HG02610 (cell line): ENCODE measurements around the gene STK10.

Experiments used
- ATAC-seq: cut with Tn5 transposase; IDR thresholded peaks from one replicate; pipeline ENCODE4 v1.9.1; 2021; ENCODE audit warnings: mild to moderate bottlenecking, moderate library complexity; ENCODE audit not compliant: unreplicated experiment

Gene STK10

DNA sequence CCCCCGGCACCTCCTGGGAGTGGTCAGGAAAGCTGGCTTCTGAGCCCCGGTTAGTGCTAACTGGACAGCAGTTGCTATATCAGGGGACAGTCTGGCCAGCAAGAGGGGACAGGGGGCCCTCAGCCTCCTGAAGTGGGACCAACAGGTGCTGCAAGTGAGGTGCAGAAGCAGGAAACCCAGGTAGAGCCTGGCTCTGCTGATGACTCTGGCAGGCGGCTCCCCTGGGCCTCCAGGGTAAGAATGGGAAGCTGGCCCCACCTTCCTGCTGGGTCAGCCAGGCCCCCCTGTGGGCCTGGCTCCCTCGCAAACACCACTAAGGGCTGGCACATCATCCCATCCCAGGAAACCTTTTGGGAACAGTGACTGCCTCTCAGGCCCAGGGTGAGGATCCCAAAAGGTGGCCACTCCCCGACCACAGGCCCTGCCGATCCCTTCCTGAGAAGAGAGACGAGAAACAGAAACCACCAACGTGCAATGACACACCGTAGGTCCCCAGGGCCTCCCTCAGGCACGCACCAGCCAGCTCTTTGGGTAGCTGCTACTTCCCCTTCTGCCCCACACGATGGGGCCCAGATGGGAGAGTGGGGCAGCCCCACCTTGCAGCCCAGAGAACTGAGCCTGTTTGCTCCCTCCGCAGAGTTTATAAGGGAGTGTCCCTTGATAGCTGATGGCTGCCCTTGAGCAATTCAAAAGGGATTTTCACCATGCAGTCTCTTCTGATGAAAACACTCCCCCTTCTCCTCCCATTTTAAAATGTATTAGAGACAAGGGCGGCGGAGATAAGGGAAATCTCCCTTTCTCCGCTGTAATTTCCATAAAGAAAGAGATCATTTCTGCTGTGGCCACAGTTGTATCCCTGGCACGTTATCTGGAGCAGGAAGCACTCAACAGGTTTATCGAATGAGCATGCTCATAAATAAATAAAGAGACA lies 76.8 kb downstream of the STK10 start:
- ATAC-seq = peak; percentile 88

DNA sequence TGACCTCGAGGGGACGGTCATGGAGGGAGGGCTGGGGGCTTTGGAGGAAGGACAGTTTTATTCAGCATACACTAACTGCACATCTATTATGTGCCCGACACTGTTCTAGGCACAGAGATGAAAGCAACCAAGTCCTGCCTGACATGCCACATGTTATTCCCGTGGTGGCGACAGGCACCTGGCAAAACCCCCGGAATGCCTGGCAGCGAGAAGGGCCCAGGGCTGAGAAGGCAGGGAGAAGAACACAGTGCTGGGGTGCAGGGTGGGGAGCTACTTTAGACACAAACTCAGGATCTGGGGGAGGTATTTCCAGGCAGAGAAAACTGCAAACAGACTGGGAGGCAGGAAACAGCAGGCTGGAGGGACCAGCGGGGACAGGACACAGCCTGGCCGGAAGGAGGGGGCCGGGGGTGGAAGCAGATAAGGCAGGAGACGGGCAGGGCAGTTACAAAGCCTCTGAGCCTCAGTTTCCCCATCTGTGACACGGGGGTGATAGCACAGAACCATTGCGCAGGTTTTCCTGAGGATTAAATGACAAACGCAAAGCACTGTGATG lies 77.7 kb downstream of the STK10 start:
- no peak for ATAC-seq

DNA sequence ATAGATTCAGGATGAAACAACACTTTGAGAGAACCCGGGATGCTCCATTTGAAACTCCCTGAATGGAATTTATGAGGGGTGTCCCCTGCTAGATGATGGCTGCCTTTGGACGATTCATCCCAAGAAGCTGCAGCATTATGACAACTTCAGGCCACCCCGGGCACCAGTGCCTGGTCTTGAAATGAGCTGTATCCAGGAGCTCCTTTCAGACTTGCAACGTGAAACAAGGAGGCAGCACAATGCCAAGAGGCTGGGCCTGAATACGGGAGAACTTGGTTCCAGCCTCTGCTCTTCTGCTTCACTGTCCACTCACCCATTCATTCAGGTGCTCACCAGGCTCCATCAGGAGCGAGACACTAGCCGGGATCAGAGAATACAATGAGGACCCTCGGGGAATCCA lies 78.3 kb downstream of the STK10 start:
- ATAC-seq = no peak

DNA sequence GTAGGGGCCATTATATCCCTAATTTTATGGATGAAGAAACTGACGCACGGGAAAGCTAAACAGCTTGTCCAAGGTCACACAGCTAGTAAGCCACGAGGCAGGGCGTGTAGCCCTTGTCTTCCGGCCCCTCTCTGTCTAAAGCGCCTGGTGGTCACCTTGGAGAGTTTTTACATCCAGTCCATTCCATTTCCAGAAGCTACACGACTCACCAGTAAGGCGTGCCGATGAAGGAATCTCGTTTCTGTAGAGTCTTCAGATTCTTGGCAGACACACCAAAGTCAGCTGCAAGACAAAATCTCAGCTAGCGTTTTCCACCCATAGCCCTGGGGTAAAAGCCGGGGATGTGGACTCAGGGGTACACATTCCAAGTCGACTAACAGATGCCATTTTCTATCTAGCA lies 80.5 kb downstream of the STK10 start:
- no peak for ATAC-seq

DNA sequence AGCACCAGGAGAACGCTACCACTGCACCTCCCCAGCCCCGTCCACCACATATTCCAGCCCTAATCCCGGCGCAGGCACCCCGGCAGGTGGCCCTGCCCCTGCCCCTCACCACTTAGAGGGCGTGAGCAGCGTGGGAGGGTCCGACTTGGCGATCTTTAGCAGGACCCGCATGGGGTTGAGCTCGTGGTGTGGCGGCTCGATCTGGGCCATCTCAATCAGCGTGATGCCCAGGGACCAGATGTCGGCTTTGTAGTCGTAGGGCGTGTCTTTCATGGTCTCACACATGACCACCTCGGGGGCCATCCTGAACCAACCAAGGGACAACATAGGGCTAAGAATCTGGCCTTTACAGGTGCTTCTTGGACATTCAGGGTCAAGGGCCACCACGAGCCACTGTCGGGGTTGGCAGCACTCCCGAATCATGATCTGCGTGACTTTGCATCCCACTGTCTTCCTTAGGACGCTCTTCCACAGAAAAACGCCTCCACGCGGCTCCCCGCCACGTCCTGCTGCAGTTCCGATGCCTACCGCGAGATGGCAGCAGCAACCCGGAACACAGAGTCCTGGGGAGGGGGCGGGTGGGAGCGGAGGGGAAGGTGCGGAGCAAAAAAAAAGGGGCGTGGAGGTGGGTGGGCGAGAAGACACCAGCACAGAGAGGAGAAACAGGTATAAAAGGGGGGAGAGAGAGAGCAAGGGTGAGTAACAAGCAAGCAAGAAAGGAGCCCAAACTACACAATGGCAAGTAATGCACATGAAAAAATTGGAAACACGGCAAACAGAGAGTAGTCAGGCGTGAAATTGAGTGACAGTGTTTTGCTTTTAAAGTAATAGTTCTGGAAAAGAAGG lies 81.3 kb downstream of the STK10 start:
- no peak for ATAC-seq

DNA sequence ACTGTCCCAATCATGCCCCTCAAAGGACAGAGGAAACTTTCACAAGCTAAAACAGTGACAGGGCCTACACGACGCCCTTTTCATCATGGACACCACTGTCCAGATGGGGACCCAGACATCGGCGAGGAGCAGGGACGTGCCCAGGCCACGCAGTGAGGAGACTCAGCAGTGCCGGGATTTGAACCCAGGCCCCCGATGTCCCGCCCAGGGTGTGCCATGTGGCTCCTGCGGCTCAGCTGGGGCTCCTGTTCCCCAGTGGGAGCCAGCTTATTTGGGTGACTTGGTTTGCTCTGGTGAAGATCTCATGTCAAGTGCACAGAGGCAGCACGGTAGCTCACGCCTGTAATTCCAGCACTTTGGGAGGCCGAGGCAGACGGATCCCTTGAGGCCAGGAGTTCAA lies 82.2 kb downstream of the STK10 start:
- ATAC-seq = no peak

DNA sequence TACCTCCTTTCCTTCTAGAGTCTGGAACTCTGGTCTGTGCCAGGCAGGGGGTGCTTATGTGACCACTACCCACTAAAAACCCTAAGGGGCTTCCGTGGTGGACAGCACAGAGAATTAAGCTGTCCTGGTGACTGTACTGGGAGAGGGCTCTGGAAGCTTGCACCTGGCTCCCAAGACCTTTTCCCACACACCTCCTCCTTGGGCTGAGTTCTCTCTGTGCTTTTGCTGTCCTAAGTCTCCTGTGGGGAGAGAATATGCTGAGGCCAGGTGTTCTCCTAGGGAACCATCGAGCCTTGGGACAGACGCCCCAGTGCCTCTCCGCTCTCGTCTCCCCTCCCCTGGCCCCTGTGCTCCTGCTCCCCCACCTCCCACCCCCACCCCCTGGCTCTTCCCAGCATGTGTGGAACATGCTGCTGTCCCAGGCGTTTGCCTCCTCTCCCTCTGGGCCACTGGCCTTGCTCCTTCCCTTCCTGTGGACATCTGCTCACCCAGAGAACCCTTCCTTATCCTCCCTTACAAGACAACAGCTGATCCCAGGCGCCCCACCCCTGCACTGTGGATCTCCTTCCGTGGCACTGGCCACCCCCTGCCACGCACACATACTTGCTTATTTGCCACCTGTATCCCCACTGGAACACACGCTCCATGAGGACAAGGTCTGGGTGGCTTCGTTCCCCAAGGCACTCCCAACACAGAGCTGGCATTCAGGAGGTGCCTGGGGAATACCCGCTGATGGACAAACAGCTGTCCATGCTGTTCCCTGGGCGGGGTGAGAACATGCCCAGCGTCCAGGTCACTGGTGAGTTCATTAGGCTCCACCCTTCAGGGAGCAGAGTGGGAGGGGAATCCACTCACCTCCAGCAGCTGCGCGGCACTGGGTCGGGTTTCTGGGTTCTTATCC lies 83.0 kb downstream of the STK10 start:
- ATAC-seq = no peak

DNA sequence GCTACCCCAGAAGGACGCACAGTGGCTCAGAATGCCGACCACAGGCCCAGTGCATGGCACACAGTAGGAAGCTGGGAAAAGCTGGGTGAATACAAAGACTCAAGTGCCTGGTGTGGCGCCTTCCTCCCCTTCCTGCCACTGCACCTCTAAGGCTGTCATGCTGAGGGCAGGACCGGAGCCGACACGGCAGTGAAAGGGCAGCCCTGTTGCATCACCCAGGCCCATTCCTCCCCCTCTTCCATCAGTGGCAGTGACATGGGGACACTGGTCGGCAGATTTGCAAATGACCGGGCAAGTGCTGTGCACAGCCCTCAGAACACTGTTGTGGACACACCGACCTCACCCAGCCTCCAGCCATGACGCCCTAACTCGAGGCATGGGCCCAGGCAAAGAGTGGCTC lies 84.0 kb downstream of the STK10 start:
- ATAC-seq = no peak

DNA sequence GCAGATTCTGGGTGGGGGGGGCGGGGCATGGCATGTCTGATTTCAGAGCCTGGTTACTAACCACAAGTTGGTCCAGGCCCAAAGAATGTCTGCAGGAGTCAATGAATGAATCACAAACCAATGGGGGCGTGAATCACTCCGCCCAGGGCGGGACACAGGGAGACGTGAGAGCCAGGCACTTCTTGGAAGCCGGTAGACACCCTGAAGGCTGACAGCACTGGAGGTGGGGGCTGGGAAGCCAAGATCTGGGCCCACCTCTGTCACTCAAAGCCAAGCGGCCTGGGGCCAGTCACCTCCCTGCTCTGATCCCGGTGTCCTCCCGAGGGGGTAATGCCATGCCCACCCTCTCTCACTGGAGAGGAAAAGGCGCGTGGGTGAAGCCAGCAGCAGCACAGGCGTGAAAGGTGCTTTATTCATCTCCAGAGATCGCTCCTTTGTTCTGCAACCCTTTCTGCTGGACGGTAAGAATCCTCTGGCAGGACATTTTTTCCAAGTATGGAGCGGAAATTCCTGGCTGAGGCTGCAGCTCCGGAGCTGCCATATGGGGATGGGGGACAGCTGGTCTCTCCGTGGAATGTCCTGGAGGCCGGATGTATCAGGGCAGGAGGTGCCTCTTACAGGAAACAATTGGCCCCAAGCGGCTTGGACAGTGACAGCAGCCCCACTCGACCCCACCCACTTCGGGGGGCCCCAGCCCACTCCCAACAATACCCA lies 85.0 kb downstream of the STK10 start:
- no peak for ATAC-seq

DNA sequence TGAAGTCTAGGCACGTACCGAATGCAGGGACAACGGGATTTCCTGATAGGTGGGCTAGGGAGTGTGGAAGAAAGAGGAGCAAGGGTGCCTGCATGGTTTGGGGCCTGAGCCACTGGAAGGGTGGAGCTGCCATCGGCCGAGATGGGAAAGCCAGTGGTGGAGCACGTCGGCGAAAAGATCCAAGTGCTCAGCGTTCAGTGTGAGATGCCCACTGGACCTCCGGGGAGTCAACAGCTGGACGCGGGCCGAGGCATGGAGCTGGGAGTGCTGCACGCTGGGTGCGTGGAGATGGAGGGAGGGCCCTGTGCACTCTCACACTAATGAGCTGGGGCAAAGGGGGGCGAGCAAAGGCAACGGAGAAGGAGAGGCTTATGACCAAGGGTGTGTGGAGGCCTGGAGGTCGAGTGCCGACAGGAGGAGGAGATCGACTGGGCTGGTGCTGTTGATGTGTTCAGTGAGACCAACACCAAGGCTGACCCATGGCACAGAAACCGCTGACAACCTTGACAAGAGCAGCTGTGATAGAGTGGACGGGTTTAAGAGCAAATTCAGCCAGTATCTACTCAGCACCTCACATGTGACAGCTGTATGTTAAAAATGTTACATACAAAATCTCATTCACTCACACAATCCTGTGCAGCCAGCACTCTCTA lies 85.7 kb downstream of the STK10 start:
- ATAC-seq = no peak

DNA sequence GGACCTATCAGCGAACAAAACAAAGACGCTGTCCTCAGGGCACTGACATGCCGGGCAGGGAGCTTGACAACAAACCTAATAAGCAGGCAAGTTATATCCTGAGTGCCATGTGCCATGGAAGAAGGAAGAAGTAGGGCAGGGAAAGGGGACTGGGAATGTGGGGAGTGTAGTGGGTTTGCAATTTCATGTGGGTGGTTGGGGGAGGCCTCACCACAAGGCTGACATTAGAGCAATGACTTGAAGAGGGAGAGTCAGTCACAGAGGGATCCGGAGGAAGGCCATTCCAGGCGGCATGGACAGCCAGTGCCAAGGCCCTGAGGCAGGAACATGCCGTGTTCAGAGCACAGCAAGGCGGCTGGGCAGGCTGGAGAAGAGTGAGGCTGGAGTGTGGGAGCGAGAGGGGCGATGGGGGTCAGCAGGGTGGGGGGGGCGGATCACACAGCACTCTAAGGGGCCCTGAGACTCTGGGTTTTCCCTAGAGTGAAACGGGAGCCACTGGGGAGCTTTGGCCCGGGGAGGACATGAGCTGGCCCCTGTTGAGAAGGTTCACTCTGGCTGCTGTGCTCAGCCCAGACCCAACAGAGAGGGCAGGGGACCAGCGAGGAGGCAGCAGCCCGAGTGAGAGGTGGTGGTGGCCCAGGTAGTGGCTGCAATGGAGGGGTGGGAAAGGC lies 86.3 kb downstream of the STK10 start:
- no peak for ATAC-seq

DNA sequence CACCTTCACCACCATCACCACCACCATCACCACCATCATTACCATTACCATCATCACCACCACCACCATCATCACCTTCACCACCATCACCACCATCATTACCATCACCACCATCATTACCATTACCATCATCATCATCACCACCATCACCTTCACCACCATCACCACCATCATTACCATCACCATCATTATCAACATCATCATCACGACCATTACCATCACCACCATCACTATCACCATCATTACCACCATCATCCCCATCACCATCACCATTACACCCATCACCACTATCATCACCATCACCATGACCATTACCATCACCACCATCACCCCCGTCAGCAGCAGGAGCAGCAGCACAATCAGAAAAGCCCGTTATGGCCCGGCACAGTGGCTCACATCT lies 89.1 kb downstream of the STK10 start:
- ATAC-seq = no peak

DNA sequence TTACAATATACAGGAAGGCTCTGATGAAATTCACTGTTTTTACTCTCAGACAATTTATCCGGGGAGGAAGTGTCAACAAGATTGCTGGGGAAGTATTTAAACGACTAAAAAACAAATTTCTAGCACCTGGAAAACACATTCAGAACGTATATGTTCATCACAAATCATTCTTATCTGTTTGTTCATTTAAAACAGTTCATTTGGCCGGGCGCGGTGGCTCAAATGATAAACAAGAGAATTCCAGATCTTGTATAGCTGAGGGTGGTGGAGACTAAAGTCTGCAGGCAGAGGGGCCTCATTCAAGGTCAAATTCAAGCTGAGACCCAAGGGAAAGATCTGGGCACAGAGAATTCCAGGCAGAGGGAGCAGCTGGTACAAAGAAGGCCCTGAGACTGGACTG lies 90.0 kb downstream of the STK10 start:
- ATAC-seq = no peak

DNA sequence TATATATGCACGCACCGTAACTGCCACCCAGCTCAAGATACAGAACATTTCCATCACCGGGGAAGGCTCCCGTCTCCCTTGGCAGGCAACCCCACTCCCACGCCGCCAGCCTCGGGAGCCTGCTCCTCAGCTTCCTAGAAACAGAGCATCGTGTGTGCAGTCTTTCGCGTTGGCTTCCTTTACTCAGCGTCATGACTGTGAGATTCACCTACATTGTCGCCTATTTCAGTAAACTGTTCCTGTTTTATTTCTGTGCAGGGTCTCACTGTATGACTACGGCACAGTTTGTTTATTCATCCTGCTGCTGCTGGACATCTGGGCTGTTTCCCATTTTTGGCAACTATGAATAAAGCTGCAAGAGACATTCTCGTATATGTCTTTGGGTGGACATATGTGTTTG lies 90.7 kb downstream of the STK10 start:
- no peak for ATAC-seq

DNA sequence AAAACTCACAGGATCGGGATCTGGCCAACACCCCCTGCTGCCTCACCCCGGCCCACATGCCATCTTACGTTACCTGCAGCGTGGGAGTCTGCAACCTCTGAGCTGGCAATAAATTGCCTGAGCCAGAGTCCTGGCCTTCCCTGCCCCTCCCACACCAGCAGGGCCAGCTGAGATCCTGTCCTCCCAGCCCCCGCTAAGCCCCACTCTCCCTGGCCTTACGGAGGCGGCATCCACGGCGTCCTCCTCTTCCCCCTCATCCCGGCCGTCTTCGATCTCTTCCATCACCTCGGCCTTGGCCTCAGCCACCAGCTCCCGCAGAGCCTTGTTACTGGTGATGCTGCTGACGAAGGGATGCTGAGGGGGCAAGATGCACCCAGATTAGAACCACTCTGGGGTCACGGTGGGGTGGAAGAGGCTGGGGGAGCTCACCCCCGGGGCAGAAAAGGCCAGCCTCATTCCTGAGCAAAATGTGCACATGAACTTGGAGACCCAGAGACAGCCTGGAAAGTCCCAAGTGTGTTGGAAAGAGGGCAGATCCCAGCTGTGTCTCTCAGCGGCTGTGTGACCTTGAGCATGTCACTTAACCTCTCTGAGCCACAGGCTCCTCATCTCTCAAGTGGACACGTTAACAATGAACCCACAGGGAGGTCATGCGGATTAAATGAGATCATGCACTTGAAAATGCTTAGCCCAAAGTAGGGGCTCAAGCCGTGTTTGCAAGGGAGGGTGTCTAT lies 91.7 kb downstream of the STK10 start:
- ATAC-seq = no peak

DNA sequence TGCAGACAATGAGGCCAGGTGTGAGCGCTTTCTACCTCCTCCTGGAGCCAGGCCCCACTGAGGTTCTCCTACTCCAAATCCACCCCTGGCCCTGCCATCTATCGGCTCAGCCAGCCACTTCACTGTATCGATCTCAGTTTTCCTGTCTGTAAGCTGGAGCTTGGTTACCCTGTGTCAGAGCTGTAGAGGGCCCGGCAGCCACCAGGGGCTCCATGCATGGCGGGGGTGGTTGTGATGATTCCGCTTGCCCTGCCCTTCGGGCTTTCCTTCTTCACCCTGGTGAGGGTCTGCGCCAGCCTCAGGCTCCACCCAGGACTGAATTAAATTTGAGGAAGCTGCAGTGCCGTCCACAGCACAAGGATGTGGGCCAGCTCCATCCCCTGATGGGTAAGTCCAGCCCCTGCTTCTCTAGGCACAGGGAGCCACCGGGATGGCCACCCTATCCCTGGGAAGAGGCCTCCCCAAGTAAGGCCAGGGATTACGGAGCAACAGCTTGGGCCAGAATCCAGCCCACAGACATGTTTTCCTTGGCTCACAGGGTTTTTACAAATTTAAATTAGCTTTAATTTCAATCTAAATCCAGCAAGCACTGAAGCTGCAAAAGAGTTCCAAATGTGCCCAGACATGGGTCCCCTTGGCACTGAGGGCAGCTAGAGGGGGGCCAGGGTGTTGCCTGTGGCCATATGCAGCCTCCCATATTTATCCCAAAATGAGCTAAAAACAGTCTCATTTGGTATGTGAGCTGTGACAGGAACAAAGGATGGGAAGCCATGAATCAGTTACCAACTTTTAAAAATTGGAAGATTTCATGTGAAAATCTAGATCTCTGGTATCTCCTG lies 92.4 kb downstream of the STK10 start:
- no peak for ATAC-seq

DNA sequence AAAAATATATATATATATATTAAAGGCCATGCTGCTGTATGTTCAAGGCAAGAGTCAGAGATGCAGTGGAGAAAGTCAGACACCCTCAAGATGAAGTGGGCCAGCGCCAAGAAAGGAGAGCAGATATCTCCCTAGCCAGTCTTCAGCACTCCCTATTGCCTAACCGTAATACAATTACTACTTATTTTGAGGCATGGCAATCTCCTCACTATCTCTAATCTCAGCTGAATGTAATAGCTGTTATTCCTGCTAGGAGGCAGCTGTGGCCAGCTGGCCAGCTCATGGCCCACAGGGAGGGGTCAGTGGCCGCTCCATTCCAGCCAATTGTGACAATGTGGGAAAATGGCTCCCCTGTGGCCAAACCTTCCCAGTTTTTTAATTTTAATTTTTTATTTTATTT lies 94.1 kb downstream of the STK10 start:
- no peak for ATAC-seq
